Activated CD4-positive, alpha-beta T cell treated with anti-CD3 and anti-CD28 coated beads, Interleukin-10, Interleukin-2, amounts not matched to agents 100 ng/mL and 50 ng/mL, durations not matched to agents 16 hours and 8 hours (primary cell): ENCODE data around the gene LIPM.

Experiments used
- DNase-seq: peaks from one replicate; pipeline ENCODE4 v3.0.0-alpha.2; 2020

Gene LIPM

GRCh38 chr10:88802523-88803285, at the start of gene LIPM:
Gene LIPM (plus strand): TSS chr10:88802730. CDS start chr10:88802897, 167 bp downstream.
- no peak for DNase-seq

- peak; percentile 7 for DNase-seq
These were observed 48.2 kb upstream of the LIPM start for GRCh38 chr10:88754287-88754686.

GRCh38 chr10:88755753-88756152, 46.8 kb upstream of the LIPM start:
- peak; percentile 58 for DNase-seq

- DNase-seq, result no peak
These were observed 45.9 kb upstream of the LIPM start for GRCh38 chr10:88756660-88757059.

- DNase-seq, result no peak
These were observed 43.0 kb upstream of the LIPM start, which contains the start of gene LIPN for GRCh38 chr10:88759366-88760101. Gene LIPN (plus strand): TSS chr10:88760020. CDS start chr10:88761406, 1,386 bp downstream.

GRCh38 chr10:88762906-88763305, 39.6 kb upstream of the LIPM start:
- peak; percentile 11 for DNase-seq

- no peak for DNase-seq
These were observed 39.1 kb upstream of the LIPM start for GRCh38 chr10:88763441-88763840.

- no peak for DNase-seq
These were observed 38.4 kb upstream of the LIPM start for GRCh38 chr10:88764110-88764509.

- no peak for DNase-seq
These were observed 36.7 kb upstream of the LIPM start for GRCh38 chr10:88765816-88766215.

- DNase-seq, result no peak
These were observed 33.1 kb upstream of the LIPM start for GRCh38 chr10:88769384-88769783.

- DNase-seq, result no peak
These were observed 21.3 kb upstream of the LIPM start for GRCh38 chr10:88781206-88781605.

GRCh38 chr10:88782222-88782621, 20.3 kb upstream of the LIPM start:
- no peak for DNase-seq

- DNase-seq, result no peak
These were observed 18.8 kb upstream of the LIPM start for GRCh38 chr10:88783724-88784123.

GRCh38 chr10:88786032-88786770, 16.3 kb upstream of the LIPM start:
- no peak for DNase-seq

- no peak for DNase-seq
These were observed 15.1 kb upstream of the LIPM start for GRCh38 chr10:88787463-88787862.

GRCh38 chr10:88788924-88789323, 13.6 kb upstream of the LIPM start:
- no peak for DNase-seq

GRCh38 chr10:88791924-88792323, 10.6 kb upstream of the LIPM start:
- peak; percentile 6 for DNase-seq

GRCh38 chr10:88792661-88793060, 9.9 kb upstream of the LIPM start:
- peak; percentile 64 for DNase-seq

GRCh38 chr10:88793712-88794299, 8.7 kb upstream of the LIPM start:
- DNase-seq, result peak; percentile 74

GRCh38 chr10:88794731-88795130, 7.8 kb upstream of the LIPM start:
- no peak for DNase-seq

- peak; percentile 66 for DNase-seq
These were observed 2.1 kb upstream of the LIPM start for GRCh38 chr10:88800152-88801125.

GRCh38 chr10:88803641-88804040, 1.1 kb downstream of the LIPM start:
- no peak for DNase-seq
